Nephron (organoid): ENCODE results near the gene HTR1E.
"Not testable (repeated sequence)": the region's sequence is repeated elsewhere in the genome, so short reads cannot be mapped to it uniquely, and the experiment has no call there.

Source experiments
- H3K27ac Mint-ChIP-seq, 3 experiments: 2 replicates each; pipeline ENCODE4 v1.8.0; 2020; ENCODE audit warnings: mixed read lengths in 3 of 3, mild to moderate bottlenecking in 2 of 3, moderate library complexity in 1 of 3
- H3K27me3 Mint-ChIP-seq: 2 replicates; pipeline ENCODE4 v1.8.0; 2021; ENCODE audit warnings: low read depth, mild to moderate bottlenecking, moderate library complexity, mixed read lengths
- H3K36me3 Mint-ChIP-seq: 2 replicates; pipeline ENCODE4 v1.8.0; 2020; ENCODE audit warnings: low read depth, mixed read lengths
- H3K4me1 Mint-ChIP-seq: 2 replicates; pipeline ENCODE4 v1.8.0; 2020; ENCODE audit warnings: mixed read lengths
- H3K4me3 Mint-ChIP-seq, 3 experiments: 2 replicates each; pipeline ENCODE4 v1.8.0; 2020; ENCODE audit warnings: mild to moderate bottlenecking in 3 of 3, mixed read lengths in 3 of 3, moderate library complexity in 2 of 3
- H3K9me3 Mint-ChIP-seq: 2 replicates; pipeline ENCODE4 v1.8.0; 2020; ENCODE audit warnings: mixed read lengths
- CTCF ChIP-seq, 3 experiments: fragments of 200-600 bp; sonication (generic); IDR thresholded peaks; one replicate each; pipeline ENCODE4 v1.5.0; 2021; ENCODE audit warnings: antibody characterized with exemption in 3 of 3; ENCODE audit not compliant: unreplicated experiment in 3 of 3

Gene HTR1E

GRCh38 chr6:86937219-86938079 lies at the start of gene HTR1E:
HTR1E (plus strand) TSS chr6:86937528; CDS start chr6:87015335, 77,807 bp downstream.
- Mint-ChIP-seq H3K36me3 (no peaks in the 10 kb centered on the region), H3K9me3 (no peaks in the 10 kb centered on the region), H3K4me3 (peak within 1 kb of the TSS; percentile 83 to 84 (median 84)), H3K27me3 (peaks cover 70% of the 10 kb centered on the region), H3K4me1 (peaks cover 4% of the 10 kb centered on the region), H3K27ac (peak within 1 kb of the TSS; percentile 16 to 43 (median 22))
- peak; percentile 66 to 74 (median 70) for TF ChIP-seq CTCF (IDR thresholded peaks at IDR 0.05; ENCODE audit: unreplicated experiment in 3 of 3)

- H3K27ac Mint-ChIP-seq, result no peak overlapping the region
- no peaks in the 10 kb centered on the region for H3K36me3 Mint-ChIP-seq
- no peak overlapping the region for H3K4me3 Mint-ChIP-seq
- H3K4me1 Mint-ChIP-seq, result no peaks in the 10 kb centered on the region
- H3K9me3 Mint-ChIP-seq, result peaks cover 7% of the 10 kb centered on the region
- no peaks in the 10 kb centered on the region for H3K27me3 Mint-ChIP-seq
- TF ChIP-seq CTCF (IDR thresholded peaks at IDR 0.05; ENCODE audit: unreplicated experiment in 3 of 3), result no peak
Measured at GRCh38 chr6:86888301-86888700, 49.0 kb upstream of the HTR1E start.

GRCh38 chr6:86897265-86897664 lies 40.1 kb upstream of the HTR1E start:
- H3K4me1 Mint-ChIP-seq, H3K27ac Mint-ChIP-seq, H3K36me3 Mint-ChIP-seq, H3K27me3 Mint-ChIP-seq, H3K4me3 Mint-ChIP-seq: not testable (repeated sequence)
- H3K9me3 Mint-ChIP-seq, result peaks cover 18% of the 10 kb centered on the region

- no peak for TF ChIP-seq CTCF (IDR thresholded peaks at IDR 0.05; ENCODE audit: unreplicated experiment in 3 of 3)
- no peak overlapping the region for H3K4me3 Mint-ChIP-seq
- H3K9me3 Mint-ChIP-seq, result no peaks in the 10 kb centered on the region
- no peaks in the 10 kb centered on the region for H3K36me3 Mint-ChIP-seq
- no peaks in the 10 kb centered on the region for H3K4me1 Mint-ChIP-seq
- H3K27ac Mint-ChIP-seq, result no peak overlapping the region
- H3K27me3 Mint-ChIP-seq, result no peaks in the 10 kb centered on the region
Measured at GRCh38 chr6:86913795-86914194, 23.5 kb upstream of the HTR1E start.

- no peaks in the 10 kb centered on the region for H3K36me3 Mint-ChIP-seq
- no peak overlapping the region for H3K4me3 Mint-ChIP-seq
- H3K9me3 Mint-ChIP-seq, result no peaks in the 10 kb centered on the region
- no peak for TF ChIP-seq CTCF (IDR thresholded peaks at IDR 0.05; ENCODE audit: unreplicated experiment in 3 of 3)
- no peaks in the 10 kb centered on the region for H3K27me3 Mint-ChIP-seq
- H3K4me1 Mint-ChIP-seq, result no peaks in the 10 kb centered on the region
- H3K27ac Mint-ChIP-seq, result no peak overlapping the region
Measured at GRCh38 chr6:86916393-86916792, 20.9 kb upstream of the HTR1E start.

- H3K9me3 Mint-ChIP-seq, H3K36me3 Mint-ChIP-seq, H3K4me1 Mint-ChIP-seq, H3K4me3 Mint-ChIP-seq, H3K27ac Mint-ChIP-seq, H3K27me3 Mint-ChIP-seq: not testable (repeated sequence)
Measured at GRCh38 chr6:86927138-86927537, 10.2 kb upstream of the HTR1E start.

GRCh38 chr6:86927859-86928258 lies 9.5 kb upstream of the HTR1E start:
- not testable (repeated sequence) for H3K4me1 Mint-ChIP-seq, H3K27ac Mint-ChIP-seq, H3K36me3 Mint-ChIP-seq, H3K9me3 Mint-ChIP-seq, H3K4me3 Mint-ChIP-seq, H3K27me3 Mint-ChIP-seq
